Right ventricle myocardium superior (tissue), 1 donor: ENCODE data around the gene CABP7. TPM values are rescaled to one million over a fixed set of nuclear protein-coding genes. Genes with fewer than 3 reads are reported as not detected.

ENCODE experiments used
- ATAC-seq: fragments of 200-7000 bp; cut with Tn5 transposase; one replicate; pipeline ENCODE4 v1.9.1; 2020; ENCODE audit warnings: mild to moderate bottlenecking; ENCODE audit not compliant: poor library complexity
- DNase-seq: peaks from one replicate; pipeline ENCODE4 v3.0.0-alpha.2; 2020
- intact Hi-C: fragments of 100-400 bp; cut with DNase I; formaldehyde crosslinking; loops from one replicate; pipeline ENCODE4 v1.11.2; 2022
- total RNA-seq: library from RNA; stranded (reverse); fragmentation: NEBNext Ultra II Directional; extraction: Animal tissue kit (Norgen Biotek cat#: 25700); gene quantifications from one replicate; pipeline ENCODE4 v1.2.1, GENCODE V29; 2021
- donor health status: DM: no; HTN: yes; CAD: no; lungs with severe emphysema.

Gene CABP7
- total RNA-seq, 1 donor from 2014 or later, result not detected

DNA sequence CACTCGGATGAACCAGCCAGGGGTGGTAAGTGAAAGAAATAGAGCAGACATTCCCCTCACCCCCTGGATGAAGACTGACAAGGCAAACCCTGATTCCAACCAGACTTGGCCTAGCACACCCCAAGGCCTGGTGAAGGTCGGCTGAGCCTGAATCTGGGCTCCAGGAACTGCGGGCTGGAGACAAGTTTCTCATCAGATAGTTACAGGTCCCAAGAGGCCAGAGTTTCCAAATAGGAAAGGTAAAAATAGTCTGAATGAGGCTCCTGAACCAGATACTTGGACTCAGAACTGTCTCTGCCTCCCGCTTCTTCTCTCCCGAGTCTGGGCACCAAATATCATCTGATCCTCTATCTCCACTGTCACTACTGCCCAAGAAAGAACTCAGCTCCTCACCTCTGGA, 39.2 kb downstream of the CABP7 start:
- ATAC-seq (no peak), DNase-seq (no peak)
- intact Hi-C loops, result no loop called here

DNA sequence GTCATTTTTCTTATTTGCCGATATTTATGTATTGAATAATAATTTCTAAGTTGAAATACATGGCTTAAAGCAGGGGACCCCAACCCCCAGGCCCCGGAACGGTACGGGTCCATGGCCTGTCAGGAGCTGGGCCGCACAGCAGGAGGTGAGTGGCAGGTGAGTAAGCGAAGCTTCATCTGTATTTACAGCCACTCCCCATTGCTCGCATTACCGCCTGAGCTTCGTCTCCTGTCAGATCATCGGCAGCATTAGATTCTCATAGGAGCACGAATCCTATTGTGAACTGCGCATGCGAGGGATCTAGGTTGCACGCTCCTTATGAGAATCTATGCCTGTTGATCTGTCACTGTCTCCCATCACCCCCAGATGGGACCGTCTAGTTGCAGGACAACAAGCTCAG, 42.5 kb downstream of the CABP7 start:
- DNase-seq, result no peak
- no peak for ATAC-seq
- intact Hi-C loops, result loop anchor here (10.0 kb wide), 1 partner anchor 73 kb away; the partner anchor contains the start of gene ASCC2

DNA sequence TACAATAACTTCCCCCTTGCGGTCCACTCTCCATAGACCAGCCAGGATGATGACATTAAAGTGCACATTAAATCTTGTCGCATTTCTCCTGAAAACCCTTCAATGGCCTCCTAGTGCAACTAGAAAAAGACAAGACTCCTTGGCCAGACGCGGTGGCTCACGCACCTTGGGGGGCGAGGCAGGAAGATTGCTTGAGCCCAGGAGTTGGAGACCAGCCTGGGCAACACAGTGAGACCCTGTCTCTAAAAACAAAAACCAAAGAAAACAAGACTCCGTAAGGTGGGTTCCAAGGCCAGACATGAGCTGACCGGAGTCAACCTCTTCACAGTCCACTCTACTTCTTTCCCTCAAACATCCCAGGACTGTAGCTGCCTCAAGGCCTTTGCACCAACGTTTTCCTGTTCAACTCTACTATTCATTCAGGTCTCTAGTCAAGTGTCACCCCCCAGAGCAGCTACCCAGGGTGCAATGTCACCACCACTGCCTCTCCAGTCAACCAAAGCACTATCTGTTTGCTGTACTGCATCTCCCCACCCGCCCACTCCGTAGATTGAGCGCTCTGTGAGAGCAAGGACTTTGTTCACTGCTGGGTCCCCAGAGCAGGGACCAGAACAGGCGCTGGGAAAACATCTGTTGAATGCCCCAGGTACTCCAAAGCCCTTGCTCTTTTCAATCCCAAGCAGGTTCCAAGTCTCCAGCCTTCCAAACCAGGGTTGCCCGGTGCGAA, 46.3 kb downstream of the CABP7 start:
- intact Hi-C loops, result loop anchor here (10.0 kb wide), 1 partner anchor 69 kb away; the partner anchor contains the start of gene ASCC2
- DNase-seq (no peak), ATAC-seq (no peak)

DNA sequence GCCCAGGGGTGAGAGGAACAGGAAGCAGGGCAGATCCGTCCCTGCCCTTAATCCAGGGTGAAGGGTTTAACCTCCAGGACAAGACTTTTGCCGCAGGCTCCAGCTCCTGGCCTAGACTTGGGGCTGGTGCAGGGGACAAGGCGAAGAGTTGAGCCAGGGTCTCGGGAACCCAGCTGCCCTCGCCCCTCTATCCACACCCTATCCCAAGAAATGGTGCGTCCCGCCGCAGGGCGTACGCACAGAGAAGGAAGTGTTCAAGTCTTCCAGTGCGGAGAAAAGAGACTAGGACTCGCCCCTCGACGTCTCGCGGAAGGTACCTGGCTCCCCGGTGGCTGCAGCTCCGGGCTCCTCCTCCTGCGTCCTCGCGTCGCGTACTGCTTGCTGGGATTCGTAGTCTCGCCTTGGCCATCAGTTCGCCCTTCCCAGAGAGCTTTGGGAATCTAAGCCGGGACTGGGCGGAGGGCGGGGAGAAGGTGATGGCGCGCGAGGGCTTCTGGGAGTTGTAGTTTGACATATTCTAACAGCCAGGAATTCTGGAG, 46.9 kb downstream of the CABP7 start, which contains the start of gene ZMAT5:
Gene ZMAT5 (minus strand): TSS at position 376 of the 539 bp plus-strand sequence. CDS start 18,463 bp downstream, outside the sequence.
- intact Hi-C loops, result loop anchor here (10.0 kb wide), 1 partner anchor 68 kb away; the partner anchor contains the start of gene ASCC2
- DNase-seq (peak; percentile 96), ATAC-seq (peak; percentile 98)

DNA sequence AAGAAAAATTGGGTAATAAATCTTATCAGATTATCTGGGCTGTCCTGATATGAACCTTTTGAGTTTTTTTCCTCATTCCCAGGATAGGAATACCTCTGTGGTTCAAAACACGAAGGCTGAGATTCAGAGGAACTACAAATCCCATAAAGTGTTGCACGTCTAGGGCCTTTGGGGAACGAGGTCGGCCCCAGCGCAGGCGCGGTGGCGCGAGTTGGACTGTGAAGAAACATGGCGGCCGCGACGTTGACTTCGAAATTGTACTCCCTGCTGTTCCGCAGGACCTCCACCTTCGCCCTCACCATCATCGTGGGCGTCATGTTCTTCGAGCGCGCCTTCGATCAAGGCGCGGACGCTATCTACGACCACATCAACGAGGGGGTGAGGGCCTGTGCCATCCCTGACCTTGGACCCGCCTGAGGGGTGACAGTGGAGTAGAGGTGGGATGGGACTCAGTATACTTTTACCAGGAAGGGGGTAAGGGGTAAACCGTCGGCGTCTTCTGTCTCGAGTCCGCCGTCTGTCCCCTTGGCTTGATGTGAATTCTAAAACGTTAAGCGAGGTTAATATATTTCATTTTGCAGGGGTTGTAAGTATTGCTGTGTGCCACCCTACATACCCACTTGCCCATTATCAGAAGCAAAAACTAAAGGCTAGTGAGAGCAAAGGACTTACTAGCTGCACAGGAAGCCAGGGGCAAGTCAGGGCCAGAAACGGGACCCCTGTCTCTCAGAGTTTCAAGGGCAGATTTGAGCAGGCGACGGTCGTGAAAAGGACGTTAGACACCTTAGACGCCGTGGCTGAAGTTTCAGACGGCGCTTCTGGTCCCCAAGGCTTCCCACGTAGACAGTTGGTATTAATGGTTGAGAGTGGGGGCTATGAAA, 47.6 kb downstream of the CABP7 start, which contains the start of gene UQCR10:
Gene UQCR10 (plus strand): TSS at position 199 of the 881 bp plus-strand sequence. CDS start 30 bp downstream, at position 229.
- intact Hi-C loops, result loop anchor here (10.0 kb wide), 1 partner anchor 67 kb away; the partner anchor contains the start of gene ASCC2
- ATAC-seq, result peak; percentile 94
- DNase-seq, result peak; percentile 98

DNA sequence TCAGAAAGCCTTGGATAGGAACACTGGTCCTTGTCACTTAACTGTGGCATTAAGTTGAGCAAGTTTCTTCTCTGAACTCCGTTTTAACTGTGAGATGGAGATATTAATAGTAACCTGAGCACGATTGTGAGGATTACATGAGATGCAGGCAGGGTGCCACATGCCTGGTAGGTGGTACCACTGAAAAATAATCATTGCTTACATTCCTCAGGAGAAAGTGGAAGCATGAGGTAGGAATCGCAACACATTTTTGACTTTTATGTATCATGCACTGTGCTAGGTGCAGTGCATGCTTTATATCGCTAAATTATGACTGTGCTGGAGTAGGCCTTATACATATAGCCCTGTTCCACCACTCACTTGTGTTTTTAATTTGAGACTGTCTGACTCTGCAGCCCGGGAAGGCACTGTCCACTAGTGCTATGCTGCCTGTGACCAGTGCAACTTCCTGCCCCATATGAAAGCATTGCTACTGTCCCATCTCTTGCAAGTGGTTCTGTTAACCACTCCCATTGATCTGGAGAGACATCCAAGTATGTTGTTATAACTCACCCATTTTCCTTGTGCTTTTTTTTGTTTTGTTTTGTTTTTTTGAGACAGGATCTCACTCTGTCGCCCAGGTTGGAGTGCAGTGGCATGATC, 48.4 kb downstream of the CABP7 start:
- ATAC-seq, result peak; percentile 15
- DNase-seq, result no peak
- intact Hi-C loops, result loop anchor here (10.0 kb wide), 1 partner anchor 67 kb away; the partner anchor contains the start of gene ASCC2

DNA sequence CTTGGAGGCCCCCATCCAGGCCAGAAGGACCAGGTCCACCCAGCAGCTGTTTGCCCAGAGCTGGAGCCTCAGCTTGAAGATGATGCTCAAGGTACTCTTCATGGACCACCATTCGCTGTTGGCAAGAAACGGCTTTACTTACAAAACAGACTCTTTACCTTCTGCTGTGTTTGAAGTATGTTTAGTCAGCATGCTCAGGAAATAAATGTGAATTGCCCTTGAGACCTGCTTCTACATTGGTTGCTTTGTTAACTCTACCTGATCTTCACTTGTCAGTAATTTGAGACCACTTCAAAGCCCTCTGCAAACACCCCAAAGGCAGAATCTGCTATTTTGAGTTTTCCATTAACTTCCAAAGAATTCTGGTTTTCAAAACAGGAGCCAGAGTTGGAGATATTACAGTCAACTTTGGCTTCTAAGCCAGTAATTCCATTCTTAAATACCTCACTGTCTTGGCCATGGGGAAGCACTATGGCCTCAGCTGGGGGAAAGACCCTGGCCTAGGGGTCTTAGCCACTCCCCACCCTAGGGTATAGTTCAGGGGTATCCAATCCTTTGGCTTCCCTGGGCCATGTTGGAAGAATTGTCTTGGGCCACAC, 50.0 kb downstream of the CABP7 start:
- intact Hi-C loops, result loop anchor here (10.0 kb wide), 1 partner anchor 65 kb away; the partner anchor contains the start of gene ASCC2
- DNase-seq (no peak), ATAC-seq (no peak)

DNA sequence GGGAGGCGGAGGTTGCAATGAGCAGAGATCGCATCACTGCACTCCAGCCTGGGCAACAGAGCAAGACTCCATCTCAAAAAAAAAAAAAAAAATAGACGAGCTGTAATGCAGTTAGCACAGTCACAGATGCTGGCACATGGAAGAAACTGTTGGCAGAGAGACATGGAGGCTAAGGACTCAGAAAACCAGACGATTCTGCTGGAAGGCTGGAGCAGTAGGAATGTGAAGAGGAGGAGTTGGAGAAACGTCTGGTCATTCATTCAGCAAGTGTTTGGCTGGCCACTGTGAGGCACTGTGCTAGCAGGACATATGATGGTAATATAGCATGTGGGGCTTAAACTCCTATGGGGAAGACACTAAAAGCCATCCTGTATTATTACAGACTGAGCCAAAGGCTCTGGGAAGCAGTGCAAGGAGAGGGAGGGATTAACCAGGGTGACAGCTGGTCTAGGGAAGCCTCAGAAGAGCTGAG, 52.4 kb downstream of the CABP7 start:
- peak; percentile 13 for ATAC-seq
- DNase-seq, result no peak
- intact Hi-C loops, result no loop called here

DNA sequence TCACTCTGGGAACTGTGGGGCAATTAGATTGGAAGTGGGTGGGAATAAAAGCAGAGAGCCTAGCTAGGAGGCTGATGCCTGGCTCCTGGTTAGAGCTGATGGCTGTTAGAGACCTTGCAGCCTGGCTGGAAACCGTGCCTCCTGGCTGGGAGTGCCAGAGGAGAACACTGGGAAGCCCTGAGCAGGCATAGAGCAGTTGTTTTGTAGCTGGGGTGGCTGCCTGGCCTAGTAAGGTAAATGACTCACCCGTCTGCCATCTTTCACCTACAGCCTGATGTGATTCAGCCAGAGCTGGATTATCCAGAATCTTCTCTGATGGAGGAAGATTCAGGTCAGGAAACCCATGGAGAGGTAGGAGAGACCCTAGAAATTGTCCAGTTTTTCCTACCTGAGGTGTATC, 53.4 kb downstream of the CABP7 start:
- intact Hi-C loops, result no loop called here
- ATAC-seq (no peak), DNase-seq (no peak)

DNA sequence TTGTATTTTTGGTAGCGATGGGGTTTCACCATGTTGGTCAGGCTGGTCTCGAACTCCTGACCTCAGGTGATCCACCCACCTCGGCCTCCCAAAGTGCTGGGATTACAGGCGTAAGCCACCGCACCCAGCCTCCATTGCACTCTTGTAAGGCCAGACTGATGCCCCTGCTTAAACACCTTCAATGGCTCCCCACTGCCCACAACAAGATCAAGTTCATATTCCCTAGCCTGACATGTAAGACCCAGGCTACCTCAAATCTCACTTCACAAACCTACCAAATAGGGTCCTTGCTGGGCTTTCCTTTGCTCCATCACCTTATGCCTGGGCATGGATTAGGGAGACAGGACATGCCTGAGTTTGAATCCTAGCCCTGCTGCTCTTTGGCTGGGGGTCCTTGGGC, 60.4 kb downstream of the CABP7 start:
- no peak for DNase-seq
- ATAC-seq, result no peak
- intact Hi-C loops, result no loop called here

DNA sequence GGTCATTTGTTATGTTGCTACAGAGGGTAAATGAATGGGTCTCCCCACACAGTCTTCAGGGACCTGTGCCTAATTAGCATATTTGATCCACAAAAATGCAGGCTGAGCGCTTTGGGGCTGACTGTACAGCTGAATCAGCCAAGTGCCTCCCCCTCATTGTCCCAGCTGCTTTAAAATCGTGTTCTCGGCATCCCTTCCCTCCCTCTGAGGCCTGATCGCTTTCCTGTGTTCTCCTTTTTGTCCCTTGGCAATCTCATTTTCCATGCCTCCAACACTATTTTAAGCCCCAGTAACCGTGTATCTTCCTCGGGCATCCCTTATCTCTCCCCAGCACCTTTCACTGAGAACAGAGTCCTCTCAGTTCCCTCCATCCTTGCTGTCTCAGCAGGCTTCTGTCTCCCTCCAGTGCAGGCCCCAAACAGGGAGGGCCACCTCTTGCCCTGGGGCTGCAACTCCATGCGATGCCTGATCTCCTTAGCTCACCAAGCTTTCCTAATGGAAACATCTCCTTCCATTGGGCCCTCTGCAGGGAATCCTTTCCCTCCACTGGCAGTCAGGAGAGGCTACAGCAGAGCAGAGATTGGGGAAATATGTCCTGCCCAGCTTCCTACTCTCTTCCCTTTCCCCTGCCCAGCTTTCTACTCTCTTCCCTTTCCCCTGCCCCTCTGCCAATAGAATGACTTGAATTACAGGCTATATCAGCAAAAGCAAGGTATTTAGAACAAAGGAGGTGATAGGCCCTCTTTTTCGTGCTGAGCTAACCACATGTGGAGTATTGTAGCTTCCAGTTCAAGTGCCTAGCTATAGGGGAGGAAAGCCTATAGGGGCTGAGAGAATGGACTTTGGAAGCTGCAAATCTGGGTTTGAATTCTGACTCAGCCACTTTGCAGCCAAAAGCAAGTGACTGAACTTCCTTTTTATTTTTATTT, 61.2 kb downstream of the CABP7 start:
- ATAC-seq (peak; percentile 28), DNase-seq (no peak)
- intact Hi-C loops, result no loop called here

Other genes starting within 250 kb of the CABP7 start
- 0.16 TPM for gene NEFH, start 239.8 kb upstream of the CABP7 start, total RNA-seq
- 47.5 TPM for gene THOC5, start 166.2 kb upstream of the CABP7 start, total RNA-seq
- gene NIPSNAP1, start 138.9 kb upstream of the CABP7 start, total RNA-seq, result 14.3 TPM
- 40.6 TPM for gene NF2, start 116.4 kb upstream of the CABP7 start, total RNA-seq
- gene ZMAT5, start 47.0 kb downstream of the CABP7 start, total RNA-seq, result 20.3 TPM
- 381 TPM for gene UQCR10, start 47.4 kb downstream of the CABP7 start, total RNA-seq
- 28.5 TPM for gene ASCC2, start 118.3 kb downstream of the CABP7 start, total RNA-seq
- gene MTMR3, start 163.2 kb downstream of the CABP7 start, total RNA-seq, result 29.9 TPM